Neural cell (in vitro differentiated cells): ENCODE measurements around the gene KCNT1.

Experiments
- CTCF ChIP-seq: fragments of 450-650 bp; IDR thresholded peaks from 2 replicates; pipeline ENCODE4 v1.5.1; 2014; ENCODE audit warnings: antibody characterized with exemption, mild to moderate bottlenecking, moderate library complexity; ENCODE audit not compliant: poor library complexity, severe bottlenecking
- EP300 ChIP-seq: fragments of 450-650 bp; conservative IDR thresholded peaks from 2 replicates; pipeline ENCODE4 v1.6.1; 2014; ENCODE audit warnings: antibody characterized with exemption, mild to moderate bottlenecking, moderate library complexity; ENCODE audit not compliant: poor library complexity, severe bottlenecking
- EZH2 ChIP-seq: fragments of 200-600, 300-800 bp; shearing (Covaris generic), sonication (generic); IDR thresholded peaks from 2 replicates; pipeline ENCODE4 v1.6.1; 2014; ENCODE audit warnings: antibody characterized with exemption, low read length, borderline replicate concordance, mild to moderate bottlenecking; ENCODE audit not compliant: insufficient read depth, poor library complexity, severe bottlenecking

- TF ChIP-seq EZH2 (no peak), CTCF (no peak), EP300 (no peak)
These were observed 6.3 kb upstream of the KCNT1 start for GRCh38 chr9:135695642-135696041.
